DMS53 (cell line): ENCODE results near the gene DSCAM.

ENCODE experiments used
- DNase-seq: peaks from one replicate; lab custom pipeline; 2025; lab: John Stamatoyannopoulos, UW

DSCAM gene

DNA sequence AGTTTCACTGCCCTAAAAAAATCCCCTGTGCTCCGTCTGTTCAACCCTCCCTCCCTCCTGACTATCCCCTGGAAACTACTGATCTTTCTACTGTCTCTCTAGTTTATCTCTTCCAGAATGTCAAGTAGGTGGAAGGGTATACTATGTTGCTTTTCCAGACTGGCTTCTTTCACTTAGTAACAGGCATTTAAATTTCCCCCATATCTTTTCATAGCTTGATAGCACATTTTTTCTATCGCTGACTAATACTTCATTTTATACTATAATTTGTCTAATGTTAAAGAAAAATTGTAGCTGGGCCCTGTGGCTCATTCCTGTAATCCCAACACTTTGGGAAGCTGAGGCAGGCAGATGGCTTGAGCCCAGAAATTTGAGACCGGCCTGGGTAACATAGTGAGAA is 142.8 kb downstream of the DSCAM start:
- DNase-seq: no peak

DNA sequence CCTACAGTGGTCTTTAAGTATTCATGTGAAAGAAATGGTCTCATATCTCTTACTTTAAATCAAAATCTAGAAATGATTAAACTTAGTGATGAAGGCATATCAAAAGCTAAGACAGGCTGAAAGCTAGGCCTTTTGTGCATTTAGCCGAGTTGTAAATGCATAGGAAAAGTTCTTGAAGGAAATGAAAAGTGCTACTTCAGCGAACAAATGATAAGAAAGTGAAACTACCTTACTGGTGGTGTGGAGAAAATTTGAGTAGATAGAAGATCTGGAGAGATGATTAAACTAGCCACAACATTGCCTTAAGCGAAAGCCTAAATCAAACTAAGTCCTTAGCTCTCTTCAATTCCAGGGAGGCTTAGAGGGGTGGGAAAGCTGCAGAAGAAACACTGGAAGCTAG is 147.6 kb downstream of the DSCAM start:
- no peak for DNase-seq

DNA sequence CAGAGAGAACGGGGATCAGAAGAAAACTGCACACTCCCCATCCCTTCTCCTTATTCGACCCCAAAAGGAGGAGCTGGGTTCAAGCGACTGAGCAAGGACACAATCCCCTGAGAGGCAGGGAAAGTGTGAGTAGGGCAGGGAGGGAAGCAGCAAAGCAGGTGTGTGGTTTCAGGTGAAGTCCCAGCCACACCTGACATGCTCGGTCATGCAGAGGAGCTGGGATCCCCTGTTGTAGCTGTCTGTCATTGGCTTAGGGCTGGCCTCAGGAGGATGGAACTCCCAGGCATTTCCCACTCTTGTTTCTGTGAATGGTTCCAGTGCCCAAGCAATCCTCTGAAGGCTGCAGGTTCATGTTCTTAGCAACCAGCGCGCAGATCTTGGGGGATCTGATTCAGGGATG is 150.7 kb downstream of the DSCAM start:
- no peak for DNase-seq

DNA sequence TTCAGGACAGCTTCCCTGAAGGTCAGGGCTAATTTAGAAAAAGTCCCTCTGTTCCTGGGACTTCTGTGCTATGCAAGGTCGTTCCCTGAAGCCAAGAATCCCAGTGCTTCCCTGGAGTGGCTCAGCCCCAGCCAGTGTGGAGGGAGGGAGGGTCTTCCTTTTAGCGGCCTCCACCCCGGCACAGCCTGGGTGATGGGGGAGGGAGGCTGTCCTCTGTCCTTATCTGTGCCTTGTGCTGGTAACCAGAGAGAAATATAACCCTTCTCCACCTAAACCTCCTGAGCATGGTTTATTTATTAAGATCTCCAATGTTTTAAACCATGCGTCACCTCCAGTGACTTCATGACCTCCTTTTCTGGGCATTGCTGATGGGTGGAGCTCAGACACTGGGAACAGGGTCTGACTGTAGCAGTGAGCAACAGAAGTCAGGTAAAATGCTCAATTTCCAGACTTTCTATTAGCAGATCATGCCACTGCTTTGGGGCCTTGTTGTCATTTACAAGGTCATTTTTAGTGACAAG is 157.1 kb downstream of the DSCAM start:
- no peak for DNase-seq

DNA sequence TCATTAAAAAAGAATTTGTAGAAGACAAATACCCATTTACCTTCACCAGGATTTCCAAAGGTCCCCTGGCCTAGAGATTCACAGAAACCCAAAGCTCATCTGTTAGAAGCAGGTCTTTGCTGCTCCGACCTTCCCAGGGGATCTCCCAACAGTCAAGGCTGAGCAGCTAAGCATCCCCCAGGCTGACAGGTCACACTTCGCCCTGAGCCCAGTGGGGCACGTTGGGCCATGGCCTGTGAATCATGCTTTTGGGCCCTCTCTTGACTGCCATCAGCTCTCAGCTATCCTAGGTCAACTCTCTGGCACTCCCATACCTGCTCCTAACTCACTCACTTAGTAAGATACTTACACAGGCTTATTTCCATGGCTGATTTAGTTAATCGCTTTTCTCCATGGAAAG is 157.7 kb downstream of the DSCAM start:
- DNase-seq: no peak

DNA sequence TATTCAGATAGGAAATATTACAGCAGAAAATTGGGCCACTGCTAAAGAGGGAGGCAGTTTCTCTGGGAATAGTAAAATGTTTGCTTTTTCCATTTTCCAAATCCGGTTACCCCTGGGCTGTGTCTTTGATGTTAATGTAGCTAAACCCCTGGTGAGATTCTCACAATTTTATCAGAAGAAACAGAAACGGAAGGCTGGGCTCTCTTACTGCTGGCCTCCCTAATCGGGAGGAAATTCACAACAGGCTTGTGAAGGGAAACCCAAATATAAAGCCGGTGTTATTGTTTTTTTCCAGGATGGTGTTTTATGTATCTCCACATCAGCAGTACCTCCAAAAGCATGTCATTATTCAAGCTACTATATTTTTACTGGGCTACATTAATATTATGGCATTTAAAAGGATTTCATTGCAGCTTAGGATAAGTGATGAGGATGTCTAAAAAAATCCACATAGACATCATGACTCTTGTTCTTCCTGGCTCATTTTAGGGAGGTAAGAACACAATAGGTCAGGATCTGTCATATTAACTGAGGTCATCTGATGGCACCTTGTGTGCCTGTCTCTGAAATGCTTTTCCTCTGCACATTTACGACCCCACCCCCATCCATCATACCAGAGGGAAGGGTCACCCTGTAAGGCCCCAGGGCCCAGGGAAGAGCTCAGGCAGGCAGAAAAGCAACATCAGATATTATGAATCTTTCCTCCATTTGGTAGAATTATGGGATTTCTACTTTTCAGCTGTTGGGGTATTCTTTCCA is 158.7 kb downstream of the DSCAM start:
- DNase-seq: no peak

DNA sequence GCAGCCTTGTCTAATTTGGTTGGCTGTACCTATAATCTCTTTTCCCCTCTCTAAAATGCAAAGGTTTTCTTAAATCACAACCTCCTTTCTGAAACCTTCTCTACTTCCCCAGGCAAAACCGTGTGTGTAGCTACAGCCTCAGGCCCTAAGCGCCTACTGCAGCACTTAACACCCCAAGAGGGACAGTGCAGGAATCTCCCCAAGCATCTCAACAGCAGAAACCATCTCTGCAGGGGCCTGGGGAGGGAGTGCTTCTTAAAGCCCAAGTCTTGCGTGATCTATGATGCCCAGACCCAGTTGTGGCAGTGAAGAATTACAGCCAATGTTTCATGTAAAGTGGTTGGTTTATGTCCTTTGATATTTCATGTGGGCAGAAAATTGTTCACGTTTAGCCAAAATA is 159.3 kb downstream of the DSCAM start:
- no peak for DNase-seq

DNA sequence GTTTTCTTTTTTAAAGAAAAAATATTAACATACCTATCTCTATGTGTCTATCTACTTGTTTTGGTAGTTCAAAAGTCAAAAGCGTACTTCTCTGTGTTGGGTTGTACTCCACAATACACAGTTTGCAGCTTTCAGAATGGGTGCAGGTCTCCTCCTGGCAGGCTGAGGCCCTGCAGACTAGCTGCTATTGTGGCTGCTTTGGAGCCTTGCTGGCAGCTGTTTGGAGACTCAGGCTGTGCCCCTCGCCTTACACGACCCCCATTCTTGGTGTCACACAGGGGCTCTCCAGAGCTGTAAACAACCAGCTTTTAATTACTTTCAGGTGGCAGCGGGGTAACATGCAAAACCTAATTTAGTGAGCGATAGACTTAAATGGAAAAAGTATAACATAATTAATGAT is 160.4 kb downstream of the DSCAM start:
- DNase-seq: no peak

DNA sequence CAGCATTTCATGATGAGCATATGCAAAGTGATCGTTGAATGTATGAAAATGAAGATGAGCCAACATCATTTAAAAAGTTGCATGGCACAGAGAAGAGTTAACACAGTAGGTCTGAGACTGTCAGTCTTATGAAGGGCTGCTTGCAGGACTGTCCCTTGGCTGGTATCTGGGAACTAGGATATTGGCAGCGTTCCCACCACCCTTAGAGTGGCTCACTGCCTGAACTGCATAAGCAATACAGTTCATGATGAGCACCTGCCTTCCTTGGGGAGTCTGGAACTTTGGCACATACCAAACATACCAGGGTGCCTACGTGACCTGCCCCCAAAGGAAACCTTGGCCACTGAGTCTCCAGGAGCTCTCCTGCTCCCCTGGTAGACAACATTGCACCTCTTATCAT is 161.8 kb downstream of the DSCAM start:
- DNase-seq: no peak

DNA sequence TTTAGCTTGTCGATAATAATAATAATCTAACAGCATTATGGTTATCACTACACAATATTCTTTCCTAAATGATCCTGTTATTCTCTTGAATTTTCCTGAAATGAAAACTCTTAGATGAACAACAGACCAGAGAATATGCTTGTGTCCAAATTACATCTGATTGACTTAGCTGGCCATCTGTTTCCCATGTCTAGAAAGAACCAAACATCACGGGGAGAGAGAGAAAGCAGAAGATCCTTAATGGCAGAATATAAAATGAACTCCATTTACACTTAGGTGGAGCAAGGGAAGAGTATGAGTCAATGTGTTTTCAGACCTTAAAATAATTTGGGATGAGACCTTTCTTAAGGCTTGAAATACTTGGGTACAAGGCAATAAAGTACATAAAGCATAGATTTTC is 162.2 kb downstream of the DSCAM start:
- no peak for DNase-seq

DNA sequence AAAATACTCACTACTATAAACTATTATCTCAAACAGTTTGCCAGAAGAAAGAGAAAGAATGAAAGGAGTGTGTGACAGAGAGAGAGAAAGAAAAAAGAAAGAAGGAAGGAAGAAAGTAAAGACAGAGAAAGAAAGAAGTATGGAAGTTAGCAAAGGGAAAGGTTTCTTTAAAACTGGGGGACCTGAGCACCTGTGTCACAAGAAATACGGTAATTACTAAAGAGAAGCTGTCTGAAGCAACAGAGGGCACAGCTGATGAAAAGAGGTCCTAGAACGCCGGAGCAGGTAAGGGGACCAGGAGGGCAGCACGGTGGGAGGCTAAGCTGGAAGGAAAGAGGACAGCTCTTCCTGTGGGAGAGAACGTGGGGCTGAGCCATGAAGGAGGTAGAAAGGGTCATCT is 163.6 kb downstream of the DSCAM start:
- no peak for DNase-seq

DNA sequence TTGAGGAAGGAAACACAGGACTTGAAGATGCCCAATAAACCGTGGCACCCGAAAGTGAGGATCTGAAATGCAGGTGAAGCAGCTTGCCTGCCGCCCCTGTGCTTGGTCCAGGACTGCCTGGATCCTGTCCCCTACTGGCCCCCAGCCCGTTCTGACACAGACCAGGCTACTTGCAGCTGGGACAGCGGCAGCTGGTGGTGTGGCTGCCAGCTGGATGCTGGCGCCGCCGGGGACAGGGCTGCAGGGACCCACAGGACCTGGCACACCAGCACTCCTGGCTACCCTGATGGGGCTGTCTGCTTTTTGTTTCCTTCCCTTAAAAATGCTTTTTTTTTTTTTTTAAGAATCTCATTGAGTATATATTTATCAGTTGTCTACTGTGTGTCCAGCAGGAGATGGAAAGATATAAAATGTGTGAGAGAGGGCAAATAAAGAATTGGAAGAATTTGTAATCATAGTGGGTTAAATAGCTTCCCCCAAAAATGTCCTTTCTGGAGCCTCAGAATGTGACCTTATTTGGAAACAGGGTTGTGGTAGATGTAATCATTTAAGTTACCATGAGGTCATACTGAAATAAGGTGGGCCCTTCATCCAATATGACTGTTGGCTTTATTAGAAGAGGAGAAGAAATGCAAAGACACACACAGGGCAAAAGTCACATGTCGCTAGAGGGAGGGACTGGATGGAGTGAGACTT is 165.6 kb downstream of the DSCAM start:
- DNase-seq: no peak

DNA sequence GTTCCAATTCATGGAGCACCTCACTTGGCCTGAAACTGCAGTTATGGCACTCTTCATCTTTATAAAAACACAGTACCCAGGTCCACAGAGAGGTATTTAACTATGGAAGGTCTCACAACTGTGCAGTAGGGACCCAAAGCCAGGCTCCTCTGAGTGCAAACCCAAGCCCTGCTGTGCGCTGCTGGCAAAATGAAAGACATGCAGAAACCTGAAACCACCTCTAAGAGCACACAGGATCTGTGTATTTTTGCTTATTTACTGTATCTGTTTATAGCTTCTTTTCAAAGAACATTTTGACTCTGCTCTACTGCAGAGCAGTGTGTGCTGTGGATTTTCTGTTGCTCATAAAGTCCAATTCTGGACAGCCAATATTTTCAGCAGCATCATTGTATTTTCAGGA is 166.6 kb downstream of the DSCAM start:
- peak; percentile 28 for DNase-seq

DNA sequence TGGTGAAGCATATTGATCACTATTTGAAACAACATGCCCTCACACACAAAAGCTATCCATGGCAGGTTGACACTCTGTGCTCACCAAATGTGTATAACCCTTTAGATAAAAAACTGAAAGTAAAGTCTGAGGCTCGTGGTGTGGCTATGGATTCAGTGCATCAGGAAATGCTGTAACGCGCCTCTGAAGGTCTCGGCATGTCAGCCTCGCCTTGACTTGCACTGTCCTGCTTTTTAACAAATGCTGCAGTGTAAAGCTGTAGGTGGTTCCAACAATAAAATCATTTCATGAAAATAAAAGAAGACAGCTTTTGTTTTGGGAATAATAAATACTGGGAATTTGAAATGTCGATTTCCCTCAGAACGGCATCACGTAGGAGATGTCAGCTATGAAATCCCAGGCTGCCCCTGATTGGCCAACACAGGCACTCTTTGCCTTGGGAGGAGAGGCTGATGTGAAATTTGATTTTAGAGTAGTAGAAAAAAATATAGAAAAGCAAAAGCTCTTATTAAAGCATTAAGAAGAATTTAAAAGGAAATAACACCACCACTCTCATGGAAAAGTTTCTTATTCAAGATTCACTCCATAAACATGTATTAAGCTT is 168.2 kb downstream of the DSCAM start:
- DNase-seq: no peak

DNA sequence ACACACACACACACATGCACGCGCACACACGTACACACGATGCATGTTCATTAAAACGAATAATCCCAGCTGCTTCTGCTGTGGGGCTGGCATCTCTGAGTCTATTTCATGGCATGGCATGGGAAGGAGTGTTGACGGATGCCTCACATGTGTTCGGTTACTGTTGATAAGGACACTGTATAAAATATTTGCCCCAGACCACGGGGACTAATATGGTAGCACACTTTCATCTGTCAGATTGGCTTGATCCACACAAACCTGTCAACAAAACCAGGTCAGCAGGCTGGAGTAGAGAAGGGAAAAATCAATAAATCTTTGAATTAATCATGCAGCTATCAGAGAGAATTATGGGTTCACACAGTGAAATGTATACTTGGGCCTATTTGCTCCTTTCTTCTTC is 171.9 kb downstream of the DSCAM start:
- no peak for DNase-seq

DNA sequence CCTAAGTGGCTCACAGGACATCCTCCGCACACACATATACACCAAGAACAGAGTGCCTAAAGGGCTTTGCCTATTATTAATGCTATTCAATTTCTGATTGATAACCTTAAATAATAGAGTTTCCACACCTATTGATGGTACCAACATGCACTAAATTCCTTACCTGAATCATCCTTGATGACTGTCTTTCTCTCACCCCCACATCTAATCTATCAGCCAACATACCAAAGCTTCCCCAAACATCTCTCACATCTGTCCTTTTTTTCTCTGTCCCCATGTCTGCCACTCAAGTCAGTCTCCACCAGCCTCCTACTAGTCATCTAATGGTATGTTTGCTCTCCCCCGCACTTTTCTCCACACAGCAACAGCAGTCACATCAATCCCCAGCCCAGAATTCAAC is 174.4 kb downstream of the DSCAM start:
- DNase-seq: no peak

DNA sequence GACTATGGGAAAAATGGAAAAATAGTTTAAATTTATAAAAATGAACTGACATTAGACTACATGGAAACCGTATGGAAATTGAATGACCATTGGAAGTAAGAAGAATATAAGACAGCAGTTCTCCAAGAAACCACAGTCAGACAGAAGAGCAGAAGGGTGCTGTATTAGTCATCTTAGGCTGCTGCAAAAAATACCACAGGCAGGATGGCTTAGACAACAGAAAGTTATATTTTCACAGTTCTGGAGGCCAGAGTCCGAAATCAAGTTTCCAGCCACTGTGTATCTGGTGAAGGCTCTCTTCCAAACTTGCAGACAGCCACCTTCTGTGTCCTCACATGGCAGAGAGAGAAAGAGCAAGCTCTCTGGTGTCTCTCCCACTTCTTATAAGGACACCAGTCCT is 175.2 kb downstream of the DSCAM start:
- DNase-seq: no peak

DNA sequence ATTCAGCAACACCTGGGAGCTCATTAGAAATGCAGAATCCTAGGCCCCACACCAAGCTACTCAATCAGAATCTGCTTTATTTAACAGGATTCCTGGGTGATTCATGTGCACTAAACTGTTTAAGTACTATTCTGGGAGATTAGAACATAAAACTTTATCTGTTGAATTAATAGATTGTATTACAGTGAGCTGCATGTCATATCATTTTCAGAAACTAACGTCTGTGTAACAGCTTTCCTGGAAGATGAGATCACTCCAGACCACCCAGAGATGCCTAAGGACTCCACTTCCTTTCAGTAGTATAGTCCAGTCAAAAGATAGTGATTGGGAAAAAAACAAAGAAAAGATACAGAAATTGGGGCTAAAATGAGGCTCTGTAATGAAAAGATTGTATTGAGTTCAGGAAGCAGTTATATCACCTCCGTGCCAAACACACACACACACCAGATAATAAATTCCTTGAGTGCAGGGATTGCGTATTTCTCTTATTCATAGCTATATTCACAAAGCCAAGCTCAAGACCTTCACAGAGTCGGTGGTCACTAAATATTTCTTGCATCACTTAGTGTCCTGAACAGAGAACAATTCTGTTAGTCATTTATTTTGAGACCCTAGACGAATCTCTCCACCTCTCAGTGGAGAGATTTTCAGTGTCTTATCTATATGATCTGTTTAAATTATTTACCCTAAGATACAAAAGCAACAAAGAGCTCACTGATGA is 178.2 kb downstream of the DSCAM start:
- DNase-seq: no peak

DNA sequence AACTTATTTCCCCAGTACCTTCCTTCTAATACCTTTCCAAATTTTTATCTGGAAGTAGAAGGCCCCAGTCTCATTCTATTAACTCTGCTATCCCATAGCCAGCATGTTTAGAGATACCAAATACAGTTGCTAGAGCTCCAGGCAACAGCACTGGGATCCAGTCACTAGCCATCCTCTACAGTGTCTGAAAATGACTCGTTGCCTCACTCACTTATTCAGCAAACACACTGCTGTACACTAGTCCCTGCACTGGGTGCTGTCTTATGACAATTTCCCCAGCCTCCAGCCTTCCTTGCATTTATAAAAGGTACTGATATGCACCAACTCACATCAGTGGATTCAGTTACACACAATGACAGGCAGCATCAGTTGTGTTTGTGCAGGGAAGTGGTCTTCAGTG is 179.0 kb downstream of the DSCAM start:
- no peak for DNase-seq

DNA sequence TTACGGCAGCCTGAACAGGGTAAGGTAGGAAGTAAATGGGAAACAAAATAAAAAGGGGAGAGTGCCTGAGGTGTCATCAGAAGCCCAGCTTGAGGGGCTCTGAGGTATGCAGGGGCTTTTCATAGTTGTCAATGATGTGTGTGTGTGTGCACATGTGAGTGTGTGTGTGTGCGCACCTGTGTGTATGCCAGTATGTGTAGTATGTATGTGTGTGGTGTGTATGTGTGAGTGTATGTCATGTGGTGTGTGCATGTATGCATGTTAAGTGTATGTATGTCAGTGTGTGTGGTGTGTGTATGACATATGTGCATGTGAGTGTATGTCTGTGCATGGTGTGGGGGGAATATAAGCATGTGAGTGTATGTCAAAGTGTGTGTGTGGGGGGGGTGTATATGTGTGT is 184.1 kb downstream of the DSCAM start:
- DNase-seq: no peak

DNA sequence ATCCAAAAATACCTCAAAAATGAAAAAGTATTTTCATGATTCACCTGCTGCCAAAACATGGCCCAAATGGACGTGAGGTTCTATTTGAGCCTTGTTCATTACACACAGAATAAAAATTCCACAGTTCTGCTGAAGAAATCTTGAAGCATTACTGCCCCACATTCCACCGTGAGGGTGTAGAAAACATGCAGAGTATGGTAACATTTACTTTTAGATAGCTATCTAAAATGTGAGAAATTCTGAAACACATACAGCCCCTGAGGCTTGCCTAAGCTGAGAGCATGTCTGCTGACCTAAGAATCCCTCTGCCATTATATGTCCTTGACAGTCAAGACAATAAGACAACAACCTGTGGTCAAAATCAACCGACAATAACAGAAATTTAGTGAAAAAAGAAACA is 186.5 kb downstream of the DSCAM start:
- DNase-seq: no peak

DNA sequence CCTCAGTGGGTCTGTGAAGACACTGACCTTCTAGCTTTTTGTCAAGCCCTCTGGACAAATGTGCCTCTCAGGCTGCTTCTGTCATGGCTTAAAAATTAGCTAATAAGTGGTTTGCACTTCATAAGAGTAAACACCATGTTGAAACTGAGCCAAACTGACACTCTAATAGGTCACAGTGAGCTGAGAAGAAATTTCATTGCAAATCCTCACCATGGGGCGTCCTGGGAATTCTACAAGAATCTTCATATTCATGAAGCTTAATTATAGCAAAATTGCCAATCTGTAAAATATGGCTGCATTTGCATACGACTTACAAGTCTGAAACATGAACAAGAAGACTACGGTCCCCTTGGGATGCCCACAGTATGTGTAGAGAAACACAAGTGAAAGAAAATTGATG is 188.6 kb downstream of the DSCAM start:
- peak; percentile 90 for DNase-seq

DNA sequence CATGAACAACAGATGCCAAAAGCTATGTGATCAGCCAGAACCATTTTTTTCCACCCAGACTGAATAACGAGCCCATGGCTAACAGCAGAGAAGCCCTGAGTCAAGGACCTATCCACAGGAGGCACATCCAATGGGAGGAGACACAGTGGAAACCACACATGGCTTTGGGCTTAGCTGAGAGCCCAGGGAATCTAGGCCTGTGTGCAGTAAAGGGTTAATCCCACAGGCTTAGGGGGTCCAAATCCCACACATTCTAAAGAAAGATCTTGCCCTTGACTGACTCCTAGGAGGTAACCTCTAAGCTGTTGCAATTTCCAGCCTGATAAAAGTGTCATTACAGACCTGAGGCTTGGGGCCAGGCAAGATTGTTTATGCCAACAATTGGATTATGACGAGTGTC is 194.5 kb downstream of the DSCAM start:
- DNase-seq: no peak
